Stimulated activated naive CD4-positive, alpha-beta T cell treated with Interleukin-2 at 50 U/mL for 16 hours (primary cell): ENCODE results near the gene RNF41.

Source experiments
- DNase-seq: peaks from one replicate; lab custom pipeline; 2025; lab: John Stamatoyannopoulos, UW

The RNF41 gene

GRCh38 chr12:56243731-56244181 is 22.0 kb upstream of the RNF41 start:
- no peak for DNase-seq

DNA sequence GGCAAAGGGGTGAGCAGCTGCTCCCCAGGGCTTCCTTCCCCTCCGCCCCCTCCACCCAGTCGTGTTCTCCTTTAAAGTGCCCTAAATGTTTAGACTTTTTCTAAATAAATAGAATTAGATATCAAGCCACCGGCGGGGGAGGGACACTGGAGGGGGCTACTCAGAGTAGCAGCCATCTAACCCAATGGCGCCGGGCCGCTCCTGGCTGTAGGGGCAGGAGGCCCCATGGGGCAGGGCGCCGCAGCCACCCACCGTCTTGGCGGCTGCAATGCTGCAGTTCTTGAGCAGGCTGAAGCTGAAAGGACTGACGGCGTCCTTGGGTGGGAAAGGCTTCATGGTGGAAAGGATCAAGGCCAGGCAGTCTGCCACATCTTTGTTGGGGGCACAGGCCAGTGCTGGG is 21.3 kb upstream of the RNF41 start:
- DNase-seq = no peak

GRCh38 chr12:56241424-56242303 is 19.9 kb upstream of the RNF41 start:
- no peak for DNase-seq

GRCh38 chr12:56237552-56237951 is 15.8 kb upstream of the RNF41 start:
- no peak for DNase-seq

- no peak for DNase-seq
These were observed 15.3 kb upstream of the RNF41 start for GRCh38 chr12:56236985-56237384.

DNA sequence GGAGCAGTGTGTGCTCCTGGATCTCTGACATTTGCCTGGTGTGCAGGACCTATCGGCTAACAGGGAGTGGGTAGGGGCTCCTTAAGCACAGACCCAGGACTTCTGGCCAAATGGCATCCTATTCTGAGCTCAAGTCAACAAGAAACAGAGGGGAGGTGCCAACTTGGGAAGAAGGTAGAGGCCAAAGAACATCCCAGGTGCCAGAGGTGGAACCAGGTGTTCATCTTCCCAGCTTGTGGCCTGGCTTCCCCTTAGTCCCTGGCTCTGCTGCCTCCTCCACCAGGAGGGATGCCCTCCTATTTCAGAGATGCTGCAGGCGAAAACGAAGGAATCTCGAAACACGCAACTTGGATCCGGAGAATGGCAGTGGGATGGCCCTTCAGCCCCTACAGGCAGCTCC is 14.4 kb upstream of the RNF41 start:
- no peak for DNase-seq

- no peak for DNase-seq
These were observed 13.2 kb upstream of the RNF41 start for GRCh38 chr12:56234746-56235436.

- DNase-seq = no peak
These were observed 9.5 kb upstream of the RNF41 start for GRCh38 chr12:56231184-56231582.

DNA sequence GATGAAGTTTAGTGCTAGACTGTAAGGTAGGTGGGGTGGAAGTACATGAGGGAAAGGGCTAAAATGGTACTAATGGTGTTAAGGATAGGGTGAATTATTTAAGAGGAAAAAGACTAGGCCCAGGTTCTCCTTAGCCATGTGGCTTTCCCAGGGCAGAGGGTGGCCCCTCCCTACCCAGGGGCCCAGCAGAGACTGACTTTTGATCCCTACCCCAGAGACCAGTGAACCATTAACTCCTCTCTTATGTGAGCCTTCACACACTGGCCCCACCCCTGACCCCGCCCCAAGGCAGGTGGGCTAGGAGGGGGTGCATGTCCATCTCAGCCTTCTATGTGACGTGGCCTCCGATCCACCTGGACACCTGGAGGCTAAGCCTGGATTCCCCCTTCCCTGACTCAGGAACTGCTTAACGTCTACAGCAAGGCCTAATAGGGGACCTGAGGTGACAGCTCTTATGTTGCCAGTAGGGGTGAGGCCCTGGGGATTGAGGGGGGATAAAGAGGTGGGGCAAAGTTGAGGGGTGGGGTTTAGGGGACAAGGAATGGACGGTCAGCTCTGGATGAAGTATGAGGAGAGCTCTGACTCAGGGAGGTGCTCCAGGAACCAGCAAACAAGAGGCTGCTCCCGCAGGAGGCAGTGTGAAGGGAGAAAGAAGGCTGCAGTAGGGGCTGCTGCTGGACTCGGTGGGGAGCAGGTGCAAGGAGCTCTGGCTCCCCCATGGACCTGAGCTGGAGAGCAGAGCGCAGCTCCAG is 8.9 kb upstream of the RNF41 start:
- DNase-seq = no peak

DNA sequence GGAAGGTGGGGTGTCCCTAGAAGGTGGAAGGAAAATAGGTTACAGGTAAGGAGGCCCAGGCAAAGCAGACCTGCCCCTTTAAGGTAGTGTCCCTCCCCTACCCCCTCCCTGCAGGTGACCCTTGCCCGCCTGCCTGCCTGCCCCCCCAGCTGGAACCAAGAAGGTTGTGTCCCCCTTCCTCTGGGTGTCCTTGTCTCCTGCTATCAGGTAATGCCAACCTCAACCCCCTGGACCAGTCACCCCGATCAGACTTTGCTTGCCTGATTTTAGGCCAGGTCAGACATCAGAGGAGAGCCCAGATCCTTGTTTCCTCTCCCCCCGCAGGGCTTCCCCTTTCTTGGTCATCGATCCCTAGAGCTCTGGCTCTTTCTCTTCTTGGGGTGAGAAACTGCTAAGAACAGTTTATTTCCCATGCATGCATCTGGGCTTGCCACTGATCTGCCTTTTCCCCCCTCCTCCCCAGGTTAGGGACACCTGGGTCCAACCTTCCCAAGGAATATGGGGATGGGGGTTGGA is 8.3 kb upstream of the RNF41 start, which contains the start of gene SLC39A5:
SLC39A5 (plus strand) TSS at position 136 of the 516 bp plus-strand sequence. CDS start 1,224 bp downstream, outside the sequence.
- DNase-seq = no peak

GRCh38 chr12:56229082-56229481 is 7.4 kb upstream of the RNF41 start:
- no peak for DNase-seq

- no peak for DNase-seq
These were observed 3.2 kb upstream of the RNF41 start for GRCh38 chr12:56224954-56225353.

DNA sequence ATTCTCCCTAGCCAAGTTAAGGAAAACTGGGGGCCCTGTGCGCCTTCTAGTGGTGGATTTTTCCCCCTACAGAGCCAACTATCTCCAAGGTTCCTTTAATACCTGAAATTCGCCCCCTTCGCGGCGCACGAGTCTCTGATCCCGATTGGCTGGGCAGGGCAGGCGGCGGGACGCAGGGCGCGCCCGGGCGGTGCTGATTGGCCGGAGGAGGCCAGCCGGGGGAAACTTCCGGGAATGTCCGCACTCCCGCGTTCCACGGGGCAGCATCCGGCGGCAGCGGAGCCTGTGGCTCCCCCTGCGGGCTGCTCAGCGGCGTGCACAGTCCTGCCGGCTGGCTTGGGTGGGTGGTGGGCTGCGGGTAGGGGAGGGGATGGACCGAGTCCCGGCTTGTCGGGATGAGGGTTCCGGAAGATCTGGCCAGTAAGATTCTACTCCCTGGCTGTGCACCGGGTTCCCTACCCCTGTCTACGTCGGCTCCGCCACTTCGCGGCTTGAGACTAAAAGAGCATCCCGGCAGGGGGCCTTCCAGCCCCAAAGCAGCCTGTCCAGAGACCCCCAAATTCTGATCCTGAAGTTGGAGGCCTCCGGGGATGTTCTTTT is 2.5 kb upstream of the RNF41 start, which contains the start of gene NABP2:
NABP2 (plus strand) TSS at position 241 of the 600 bp plus-strand sequence. CDS start 515 bp downstream, outside the sequence.
- peak; percentile 94 for DNase-seq

DNA sequence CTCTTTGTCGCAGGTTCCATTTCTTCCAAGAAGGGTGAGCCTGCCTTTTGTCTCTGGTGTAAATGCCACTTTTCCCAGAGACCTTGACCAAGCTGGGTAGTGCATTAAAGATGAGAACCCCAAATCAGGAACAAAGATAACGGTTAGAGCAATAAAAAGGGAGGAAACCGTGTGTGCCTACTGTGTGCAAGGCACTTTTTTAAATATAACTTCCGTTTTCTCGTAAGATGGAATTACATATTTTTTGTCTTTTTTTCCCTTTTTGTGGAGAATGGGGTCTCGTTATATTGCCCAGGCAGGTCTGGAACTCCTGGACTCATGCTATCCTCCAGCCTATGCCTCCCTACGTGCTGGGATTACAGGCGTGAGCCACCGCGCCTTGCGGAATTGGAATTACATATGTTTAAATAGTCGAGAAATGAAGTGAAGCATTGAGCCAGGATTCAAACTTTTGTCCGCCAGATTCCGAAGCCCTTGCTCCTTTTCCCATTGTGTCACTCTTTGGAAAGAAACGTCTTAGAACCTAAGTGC is 1.9 kb upstream of the RNF41 start:
- no peak for DNase-seq

GRCh38 chr12:56222531-56222895 is 791 bp upstream of the RNF41 start:
- no peak for DNase-seq

DNA sequence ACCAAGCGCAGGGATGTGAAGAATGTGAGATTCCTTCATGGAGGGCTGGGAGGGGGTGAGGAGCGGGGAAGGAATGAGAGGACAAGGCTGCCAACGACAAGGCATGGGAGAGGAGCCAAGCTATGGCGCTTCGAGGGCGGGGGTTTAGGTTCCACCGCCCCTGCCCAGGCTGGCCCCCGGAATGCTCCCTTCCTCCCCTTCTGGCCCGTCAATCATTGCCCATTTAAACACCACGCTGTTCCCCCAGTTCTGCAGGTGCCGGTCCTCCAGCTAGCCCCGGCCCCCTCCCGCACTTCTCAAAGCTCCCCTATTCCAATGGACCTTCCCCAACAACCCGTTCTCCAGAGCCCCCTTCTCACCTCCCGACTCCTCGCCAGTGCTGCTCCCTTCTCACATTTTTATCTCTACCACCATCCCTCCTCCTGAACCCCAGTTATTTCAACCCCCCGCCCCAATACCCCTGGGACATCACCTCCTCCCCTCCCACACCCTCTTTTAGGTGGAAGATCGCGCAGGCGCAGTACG is 428 bp downstream of the RNF41 start:
- DNase-seq = no peak

- no peak for DNase-seq
These were observed 1.0 kb downstream of the RNF41 start for GRCh38 chr12:56220611-56221231.

- no peak for DNase-seq
These were observed 1.9 kb downstream of the RNF41 start for GRCh38 chr12:56219840-56220239.

DNA sequence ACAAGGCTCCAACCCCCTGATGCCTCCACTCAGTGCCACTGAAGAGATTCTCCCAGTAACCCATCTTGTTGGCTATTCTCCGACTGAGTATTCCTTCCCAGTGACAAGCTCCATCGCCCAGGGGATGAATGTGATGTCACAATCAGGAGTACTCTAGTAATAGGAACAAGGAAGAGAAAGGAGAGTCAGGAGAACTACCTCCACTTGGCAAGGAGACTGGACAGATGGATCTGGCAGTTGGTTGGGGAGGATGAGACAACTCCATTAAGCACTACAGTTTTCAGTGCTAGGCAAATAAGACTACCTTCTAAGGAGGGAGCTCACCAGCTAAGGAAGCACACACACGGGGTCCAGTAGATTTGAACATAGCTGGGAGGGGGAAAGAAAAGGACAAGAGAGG is 5.3 kb downstream of the RNF41 start:
- no peak for DNase-seq

DNA sequence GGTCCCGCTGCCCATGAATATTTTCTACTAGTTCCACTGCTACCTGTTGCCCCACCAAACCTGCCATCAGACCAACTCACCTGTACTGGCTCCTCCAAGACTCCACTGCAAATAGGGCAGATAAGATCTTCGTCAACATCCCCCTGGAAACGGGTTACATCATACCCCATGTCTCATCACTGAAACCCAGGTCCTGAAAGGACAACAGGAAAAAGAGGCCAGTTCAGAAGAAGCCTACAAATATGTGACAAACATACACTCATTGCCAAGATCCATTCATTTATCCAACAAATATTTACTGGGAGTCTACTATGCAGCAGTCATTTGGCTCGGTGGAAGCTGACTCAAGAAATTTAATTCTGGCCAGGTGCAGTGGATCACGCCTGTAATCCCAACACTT is 7.8 kb downstream of the RNF41 start:
- no peak for DNase-seq

- no peak for DNase-seq
These were observed 9.4 kb downstream of the RNF41 start for GRCh38 chr12:56212361-56212760.
